OCI-LY3 (cell line): ENCODE measurements around the gene DDX4.

Experiments used
- CTCF ChIP-seq: fragments of 200-600, 300-600 bp; sonication (generic); IDR thresholded peaks from 2 replicates; pipeline ENCODE4 v1.5.1; 2014; ENCODE audit warnings: antibody characterized with exemption, low read length, low read depth
- EZH2phosphoT487 ChIP-seq: fragments of 200-600 bp; shearing (Covaris generic); IDR thresholded peaks from 2 replicates; pipeline ENCODE4 v1.6.1; 2018; ENCODE audit warnings: antibody characterized with exemption, mixed run types, low read depth

DNA sequence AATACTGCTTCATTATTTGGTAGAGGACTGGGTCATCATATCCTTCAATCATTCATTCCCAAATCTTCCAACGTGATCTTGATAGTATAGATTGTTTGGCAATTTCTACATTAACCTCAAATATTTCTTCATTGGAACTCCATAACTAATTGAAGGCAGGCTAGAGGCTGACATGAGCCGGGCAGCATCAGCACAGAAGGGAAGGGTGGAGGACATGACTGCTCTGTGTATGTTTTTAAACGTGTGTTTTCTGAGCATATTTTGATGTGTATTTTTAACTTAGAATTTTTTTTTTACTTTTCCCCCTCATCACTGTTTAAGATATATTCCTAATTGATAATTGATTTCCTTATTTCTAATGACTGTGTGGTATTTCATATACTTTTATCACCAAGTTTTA is 12.6 kb downstream of the DDX4 start:
- TF ChIP-seq CTCF (no peak), EZH2phosphoT487 (no peak)
